ENCODE results near the gene SHLD3. TPM values are rescaled to one million over a fixed set of nuclear protein-coding genes. Genes with fewer than 3 reads are reported as not detected.

Gene SHLD3
- total RNA-seq, 1 experiment from 2014 or later = 2.9 TPM

DNA sequence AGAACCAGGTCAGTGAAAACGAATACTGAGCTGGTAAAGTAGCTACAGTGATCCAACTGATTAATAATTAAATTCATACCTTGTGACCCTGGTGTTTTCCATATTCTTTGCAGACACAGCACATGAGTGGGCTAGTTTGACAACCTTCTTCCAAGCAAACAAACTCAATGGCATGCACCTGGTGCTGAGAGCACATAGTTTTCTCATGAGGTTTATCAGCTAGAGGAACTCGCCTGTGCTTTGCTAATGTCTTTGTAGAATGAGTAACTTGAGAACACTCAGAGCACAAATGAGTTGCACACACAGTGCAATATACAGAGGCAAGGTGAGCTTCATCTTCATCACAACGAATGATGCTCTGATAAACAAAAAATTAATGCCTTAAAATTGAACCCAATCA lies 13.3 kb upstream of the SHLD3 start:
- TF ChIP-seq, protein P1, sequence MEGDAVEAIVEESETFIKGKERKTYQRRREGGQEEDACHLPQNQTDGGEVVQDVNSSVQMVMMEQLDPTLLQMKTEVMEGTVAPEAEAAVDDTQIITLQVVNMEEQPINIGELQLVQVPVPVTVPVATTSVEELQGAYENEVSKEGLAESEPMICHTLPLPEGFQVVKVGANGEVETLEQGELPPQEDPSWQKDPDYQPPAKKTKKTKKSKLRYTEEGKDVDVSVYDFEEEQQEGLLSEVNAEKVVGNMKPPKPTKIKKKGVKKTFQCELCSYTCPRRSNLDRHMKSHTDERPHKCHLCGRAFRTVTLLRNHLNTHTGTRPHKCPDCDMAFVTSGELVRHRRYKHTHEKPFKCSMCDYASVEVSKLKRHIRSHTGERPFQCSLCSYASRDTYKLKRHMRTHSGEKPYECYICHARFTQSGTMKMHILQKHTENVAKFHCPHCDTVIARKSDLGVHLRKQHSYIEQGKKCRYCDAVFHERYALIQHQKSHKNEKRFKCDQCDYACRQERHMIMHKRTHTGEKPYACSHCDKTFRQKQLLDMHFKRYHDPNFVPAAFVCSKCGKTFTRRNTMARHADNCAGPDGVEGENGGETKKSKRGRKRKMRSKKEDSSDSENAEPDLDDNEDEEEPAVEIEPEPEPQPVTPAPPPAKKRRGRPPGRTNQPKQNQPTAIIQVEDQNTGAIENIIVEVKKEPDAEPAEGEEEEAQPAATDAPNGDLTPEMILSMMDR (conservative IDR thresholded peaks at IDR 0.05) = no peak
- no peak overlapping the region for H3K27ac ChIP-seq (ENCODE audit: insufficient read length, low read depth, low read length)
- no peak overlapping the region for H2BK5ac ChIP-seq (ENCODE audit: insufficient read length, low read length)
- H3K4me1 ChIP-seq (ENCODE audit: insufficient read depth, low read length) = no peaks in the 10 kb centered on the region
- H3K27me3 Mint-ChIP-seq (ENCODE audit: low read depth) = no peaks in the 10 kb centered on the region
- no peaks in the 10 kb centered on the region for H3K79me1 ChIP-seq (ENCODE audit: insufficient read depth, low read depth, low read length, poor library complexity, severe bottlenecking)
- no peaks in the 10 kb centered on the region for H3K9me3 ChIP-seq (ENCODE audit: control insufficient read depth, low read depth, low read length)
- no peak overlapping the region for H4K91ac ChIP-seq (ENCODE audit: insufficient read length, low read depth, low read length)
- H3K27ac Mint-ChIP-seq = no peak overlapping the region
- no peak overlapping the region for H3K18ac ChIP-seq (ENCODE audit: insufficient read length, low read depth, low read length)
- no peak overlapping the region for H3K23ac ChIP-seq (ENCODE audit: insufficient read length, low read depth, low read length)
- no peak overlapping the region for H2BK12ac ChIP-seq (ENCODE audit: insufficient read length, low read depth, low read length)
- H3K4me1 Mint-ChIP-seq = no peaks in the 10 kb centered on the region
- H2BK15ac ChIP-seq (ENCODE audit: low read depth, low read length) = no peak overlapping the region
- no peak overlapping the region for H3K4me3 Mint-ChIP-seq
- no peak for DNase-seq
- WGBS (ENCODE audit: extremely low coverage, insufficient read length, low lambda C conversion rate) = no CpG with 5 or more reads among the region's 3 CpGs
- peaks cover 7 to 50% (median 37%) of the 10 kb centered on the region in 3 experiments; a peak in 6 of 7 replicates for H3K36me3 Mint-ChIP-seq (ENCODE audit: insufficient read depth in 1 of 3, low read depth in 3 of 3)
- H3T11ph ChIP-seq (ENCODE audit: low read length) = no peak overlapping the region
- H3K56ac ChIP-seq (ENCODE audit: insufficient read length, low read depth, low read length) = no peak overlapping the region
- no peak overlapping the region for H4K8ac ChIP-seq (replicated peaks; ENCODE audit: insufficient read length, low read depth, low read length)
- no peak overlapping the region for H2BK20ac ChIP-seq (ENCODE audit: low read depth, low read length, poor library complexity, severe bottlenecking)
- no peak overlapping the region for H3K14ac ChIP-seq (ENCODE audit: insufficient read depth, low read length)
- no peaks in the 10 kb centered on the region for H3K79me2 ChIP-seq (ENCODE audit: insufficient read depth, low read length)
- H3K9ac ChIP-seq (ENCODE audit: extremely low read depth, insufficient read length, low read length) = no peak overlapping the region
- no peak overlapping the region for H3K4ac ChIP-seq (ENCODE audit: low read depth, low read length)
- H2BK120ac ChIP-seq (ENCODE audit: low read depth, low read length, poor library complexity, severe bottlenecking) = no peak overlapping the region
- no peaks in the 10 kb centered on the region for H3K9me3 Mint-ChIP-seq
- no peak overlapping the region for H4K5ac ChIP-seq (ENCODE audit: insufficient read length, low read depth, low read length)
- no peaks in the 10 kb centered on the region for H3K27me3 ChIP-seq (ENCODE audit: insufficient read depth, low read length)
- H2AK5ac ChIP-seq (ENCODE audit: insufficient read length, low read length) = no peak overlapping the region
- H3K4me2 ChIP-seq (ENCODE audit: insufficient read depth, insufficient read length, low read length) = no peak overlapping the region
- H4K20me1 ChIP-seq (ENCODE audit: control insufficient read depth, insufficient read depth, insufficient read length) = no peaks in the 10 kb centered on the region
- H2AFZ ChIP-seq (ENCODE audit: low read length) = no peak overlapping the region
- H3K23me2 ChIP-seq (ENCODE audit: insufficient read length, low read depth, low read length, poor library complexity, severe bottlenecking) = no peaks in the 10 kb centered on the region
